ENCODE results near the gene BAAT.

The BAAT gene

GRCh38 chr9:101398068-101398929 is 13.5 kb upstream of the BAAT start, which contains the start of the genes MRPL50 and ZNF189:
Gene MRPL50 (minus strand): TSS chr9:101398618. CDS start chr9:101398592, 26 bp downstream.
Gene ZNF189 (plus strand): TSS chr9:101398851. CDS start chr9:101399157, 306 bp downstream.
- DNase-seq, result peak; percentile 100

GRCh38 chr9:101397746-101398067 is 12.9 kb upstream of the BAAT start:
- DNase-seq, result no peak

- no peak for DNase-seq
Measured at GRCh38 chr9:101394687-101395086, 9.9 kb upstream of the BAAT start.

GRCh38 chr9:101393135-101393534 is 8.3 kb upstream of the BAAT start:
- DNase-seq, result no peak

- no peak for DNase-seq
Measured at GRCh38 chr9:101388507-101388993, 3.7 kb upstream of the BAAT start.

- no peak for DNase-seq
Measured at GRCh38 chr9:101387871-101388506, 3.2 kb upstream of the BAAT start.

- DNase-seq, result no peak
Measured at GRCh38 chr9:101383361-101383760, 1.4 kb downstream of the BAAT start.

GRCh38 chr9:101381833-101382342 is 2.9 kb downstream of the BAAT start:
- DNase-seq, result no peak

GRCh38 chr9:101381118-101381517 is 3.7 kb downstream of the BAAT start:
- DNase-seq, result no peak

GRCh38 chr9:101380295-101380694 is 4.5 kb downstream of the BAAT start:
- DNase-seq, result no peak

GRCh38 chr9:101376111-101376848 is 8.5 kb downstream of the BAAT start:
- DNase-seq, result no peak

- no peak for DNase-seq
Measured at GRCh38 chr9:101375546-101375945, 9.3 kb downstream of the BAAT start.

- DNase-seq, result no peak
Measured at GRCh38 chr9:101372327-101373118, 12.3 kb downstream of the BAAT start.

GRCh38 chr9:101371813-101372212 is 13.0 kb downstream of the BAAT start:
- DNase-seq, result no peak

- no peak for DNase-seq
Measured at GRCh38 chr9:101369884-101370531, 14.8 kb downstream of the BAAT start.

- no peak for DNase-seq
Measured at GRCh38 chr9:101369286-101369685, 15.5 kb downstream of the BAAT start.

GRCh38 chr9:101367323-101367722 is 17.5 kb downstream of the BAAT start:
- no peak for DNase-seq

GRCh38 chr9:101366038-101366756 is 18.6 kb downstream of the BAAT start:
- no peak for DNase-seq

GRCh38 chr9:101365181-101365580 is 19.6 kb downstream of the BAAT start:
- no peak for DNase-seq

- DNase-seq, result no peak
Measured at GRCh38 chr9:101362450-101362849, 22.4 kb downstream of the BAAT start.

GRCh38 chr9:101360647-101361046 is 24.2 kb downstream of the BAAT start:
- no peak for DNase-seq

Data from femur (tissue), 1 donor.